GM12878 (cell line): ENCODE data around the gene NECAB3. TPM values are rescaled to one million over a fixed set of nuclear protein-coding genes. Genes with fewer than 3 reads are reported as not detected.

Experiments used
- ATAC-seq: fragments of 200-7000 bp; cut with Tn5 transposase; 3 replicates; pipeline ENCODE4 v1.9.1; 2020; ENCODE audit warnings: mild to moderate bottlenecking, moderate library complexity
- BruUV-seq: library from RNA; stranded (reverse); fragments of 400-500 nt; replicated peaks from 2 replicates; lab custom pipeline; 2021; lab: Mats Ljungman, UMichigan
- CTCF ChIA-PET: fragments of 300-600 bp; sonication (Branson Sonifier 250); formaldehyde crosslinking; extraction: SDS; loops from one replicate; lab custom pipeline; 2021; ENCODE audit warnings: inconsistent platforms; lab: Yijun Ruan, JAX
- POLR2A ChIA-PET: fragments of 350-600 bp; formaldehyde crosslinking; extraction: SDS; loops from one replicate; lab custom pipeline; 2021; ENCODE audit warnings: inconsistent platforms; lab: Charles Lee
- RAD21 ChIA-PET: fragments of 300-600 bp; sonication (Branson Sonifier 250); formaldehyde crosslinking; loops from one replicate; lab custom pipeline; 2023; ENCODE audit warnings: antibody characterized with exemption; ENCODE audit not compliant: unreplicated experiment; lab: Charles Lee
- SMC1A ChIA-PET: fragments of 300-600 bp; sonication (Branson Sonifier 250); formaldehyde crosslinking; loops from one replicate; lab custom pipeline; 2023; ENCODE audit not compliant: unreplicated experiment, uncharacterized antibody; lab: Charles Lee
- DNase-seq: peaks from one replicate; pipeline ENCODE4 v3.0.0-alpha.2; 2011; ENCODE audit warnings: low read depth, low spot score
- FAIRE-seq: peaks from 3 replicates; lab custom pipeline; 2011; peaks lifted over from hg19 to GRCh38; lab: Jason Lieb, UNC
- H2AFZ ChIP-seq: 2 replicates; pipeline ENCODE4 v1.6.0; 2011; ENCODE audit warnings: low read depth, low read length, control low read depth; ENCODE audit not compliant: control insufficient read depth
- H3K27ac ChIP-seq: 2 replicates; pipeline ENCODE4 v1.5.1; 2011; ENCODE audit warnings: control low read depth; ENCODE audit not compliant: control insufficient read depth, insufficient read depth
- H3K27me3 ChIP-seq, 2 experiments: replicated peaks in 1 of 2; 2 replicates each; pipeline versions ENCODE4 v1.6.0 to v1.6.1; 2011; ENCODE audit warnings: low read length in 1 of 2; ENCODE audit not compliant: control insufficient read depth in 2 of 2, insufficient read depth in 2 of 2
- H3K36me3 ChIP-seq, 2 experiments: 2 replicates each; pipeline ENCODE4 v1.5.1; 2011; ENCODE audit warnings: low read length in 1 of 2; ENCODE audit not compliant: control insufficient read depth in 2 of 2, insufficient read depth in 2 of 2
- H3K4me1 ChIP-seq: 2 replicates; pipeline ENCODE4 v1.6.1; 2011; ENCODE audit warnings: mild to moderate bottlenecking, low read length, moderate library complexity, mixed read lengths; ENCODE audit not compliant: control insufficient read depth, insufficient read depth
- H3K4me2 ChIP-seq: 2 replicates; pipeline ENCODE4 v1.6.0; 2011; ENCODE audit warnings: control low read depth; ENCODE audit not compliant: control insufficient read depth, insufficient read depth
- H3K4me3 ChIP-seq: fragments of 200-600 bp; sonication (generic); 2 replicates; pipeline ENCODE4 v1.5.1; 2016
- H3K79me2 ChIP-seq: 2 replicates; pipeline ENCODE4 v1.6.0; 2011; ENCODE audit warnings: low read length; ENCODE audit not compliant: control insufficient read depth, insufficient read depth
- H3K9ac ChIP-seq: 2 replicates; pipeline ENCODE4 v1.8.0; 2011; ENCODE audit warnings: low read length, control low read depth, mixed read lengths; ENCODE audit not compliant: control insufficient read depth, insufficient read depth
- H3K9me3 ChIP-seq: replicated peaks from 3 replicates; pipeline ENCODE4 v1.5.1; 2011; ENCODE audit warnings: mild to moderate bottlenecking, low read length; ENCODE audit not compliant: control insufficient read depth, insufficient read depth
- H4K20me1 ChIP-seq: 2 replicates; pipeline ENCODE4 v1.6.0; 2011; ENCODE audit not compliant: control insufficient read depth, insufficient read depth
- IRF4 ChIP-seq: IDR thresholded peaks from 2 replicates; pipeline ENCODE4 v1.6.1; 2011; ENCODE audit warnings: low read depth, low read length
- NRF1 ChIP-seq: conservative IDR thresholded peaks from 2 replicates; pipeline ENCODE4 v1.6.1; 2011; ENCODE audit warnings: mild to moderate bottlenecking, low read depth, low read length, improper control_type of control experiment
- RAD21 ChIP-seq: IDR thresholded peaks from 2 replicates; pipeline ENCODE4 v1.6.1; 2011; ENCODE audit warnings: mild to moderate bottlenecking, low read depth, low read length, moderate library complexity; ENCODE audit not compliant: insufficient read depth
- SMARCA5 ChIP-seq: fragments of 450-650 bp; IDR thresholded peaks from 2 replicates; pipeline ENCODE4 v1.6.1; 2017; ENCODE audit warnings: mild to moderate bottlenecking
- SMC3 ChIP-seq: IDR thresholded peaks from 2 replicates; pipeline ENCODE4 v1.6.1; 2011; ENCODE audit warnings: low read length, improper control_type of control experiment, borderline replicate concordance
- YY1 ChIP-seq: IDR thresholded peaks from 2 replicates; pipeline ENCODE4 v1.6.1; 2011; ENCODE audit warnings: low read depth, mild to moderate bottlenecking, low read length
- WGBS: methylation state at CpG from one replicate; pipeline ENCODE4 v1.1.6; 2016; ENCODE audit warnings: low lambda C conversion rate; ENCODE audit not compliant: insufficient replicate concordance, insufficient coverage; ENCODE audit errors: missing lambda C conversion rate; 5-methylcytosine and 5-hydroxymethylcytosine counted together
- in situ Hi-C: fragments of 300-500 bp; cut with MboI; formaldehyde crosslinking; loops from 9 replicates; pipeline ENCODE4 v1.14.3; 2018; ENCODE audit warnings: mixed read lengths
- intact Hi-C: fragments of 100-400 bp; cut with micrococcal nuclease; formaldehyde crosslinking; loops from one replicate; pipeline ENCODE4 v1.14.2; 2022; ENCODE audit not compliant: unreplicated experiment
- polyA plus RNA-seq, 11 experiments: library from polyadenylated mRNA; depleted of rRNA in 4 of 11; unstranded in 6 of 11; stranded (reverse) in 5 of 11; fragments of >200 nt; fragmentation: Nextera tagmentation in 4 of 11; fragmentation: Illumina TruSeq in 1 of 11; extraction: Ambion mirVana in 4 of 11; extraction: Trizol in 1 of 11; gene quantifications; 1 replicate in 1 of 11; 2 replicates in 10 of 11; pipeline versions ENCODE4 v1.2.1 to v1.2.3, GENCODE V29; 2011 to 2016; ENCODE audit warnings: inconsistent platforms in 2 of 11, missing spikeins in 2 of 11, low read depth in 1 of 11
- total RNA-seq, 4 experiments: library from RNA; depleted of rRNA in 3 of 4; stranded (reverse); fragments of >200 nt in 3 of 4; fragmentation: Illumina TruSeq in 1 of 4; extraction: Trizol in 1 of 4; gene quantifications; 2 replicates each; pipeline versions ENCODE4 v1.2.1 to v1.2.3, GENCODE V29; 2013 to 2021
- TF ChIP-seq, protein P1 (sequence below), 3 experiments: IDR thresholded peaks in 2 of 3; conservative IDR thresholded peaks in 1 of 3; 2 replicates each; pipeline ENCODE4 v1.5.1; 2011; ENCODE audit warnings: low read depth in 3 of 3, low read length in 3 of 3, mild to moderate bottlenecking in 3 of 3, control low read depth in 2 of 3, moderate library complexity in 2 of 3, inconsistent platforms in 1 of 3, mixed read lengths in 1 of 3; ENCODE audit not compliant: control insufficient read depth in 2 of 3, insufficient read depth in 1 of 3; ENCODE audit errors: extremely low read depth in 1 of 3
- TF ChIP-seq, protein P2 (sequence below): fragments of 450-650 bp; IDR thresholded peaks from 2 replicates; pipeline ENCODE4 v1.6.1; 2017; ENCODE audit warnings: mild to moderate bottlenecking, low read depth, inconsistent platforms; ENCODE audit not compliant: poor library complexity, severe bottlenecking

Gene NECAB3
- total and polyA plus RNA-seq, 10 of the 15 experiments (the other 5 are each of a cell fraction or from before 2014, with no cell fraction given), result 0.21 to 17.0 (median 7.2) TPM

DNA sequence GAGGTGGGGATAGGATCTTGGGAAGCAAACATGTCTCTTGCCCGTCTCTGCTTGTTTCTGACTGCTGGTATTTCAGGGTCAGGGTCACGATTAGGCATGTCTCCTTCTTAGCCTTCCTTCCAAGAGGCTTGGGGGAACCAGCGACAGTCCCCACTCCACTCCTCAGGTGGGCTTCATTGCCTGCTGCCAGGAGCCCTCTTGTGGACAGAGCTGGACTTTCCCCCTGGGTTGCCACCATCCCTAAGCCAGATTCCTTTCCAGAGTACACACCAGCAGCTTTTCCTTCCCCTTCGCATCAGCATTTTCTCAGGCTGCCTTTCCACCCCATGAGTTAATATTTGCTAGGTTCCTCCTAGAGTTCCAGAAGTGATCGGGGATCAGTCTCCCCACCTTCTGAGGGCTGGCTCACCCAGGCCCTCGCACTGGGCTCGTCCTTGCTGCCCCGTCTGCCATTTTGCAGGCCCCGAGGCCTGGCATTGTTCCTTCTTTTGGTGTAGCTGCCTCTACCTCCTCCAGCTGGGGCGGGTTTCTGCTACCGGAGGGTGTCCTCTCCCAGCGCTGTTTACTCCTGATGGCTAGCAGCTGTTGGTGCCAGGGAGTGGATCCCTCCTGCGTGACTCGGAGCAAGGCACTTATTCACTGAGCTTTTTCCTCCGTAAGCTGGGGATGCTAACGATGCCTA, 20.9 kb downstream of the NECAB3 start:
- peak; percentile 82 for ATAC-seq
- Histone ChIP-seq H3K79me2 (no peaks in the 10 kb centered on the region), H3K27me3 (peaks cover 0 to 2% of the 10 kb centered on the region in 2 experiments; a peak in 2 of 4 replicates), H3K9me3 (no peaks in the 10 kb centered on the region), H2AFZ (no peak overlapping the region; the same call in 1 of the 2 replicates), H3K4me2 (peak overlapping the region; percentile 15), H3K4me3 (no peak overlapping the region), H3K9ac (no peak overlapping the region; the same call in 1 of the 2 replicates), H3K27ac (0 out of 2 replicates have a peak overlapping the region, but pooled peaks have one; percentile 11), H4K20me1 (no peaks in the 10 kb centered on the region), H3K36me3 (no peaks in the 10 kb centered on the region), H3K4me1 (peaks cover 23% of the 10 kb centered on the region)
- RAD21 ChIA-PET, result interaction anchor here (0.6 to 3.6 kb wide), 8 partner anchors 10 to 200 kb away, joined by 3 to 13 read pairs (median 4); partner anchors contain the start of genes ACTL10 and CBFA2T2
- TF ChIP-seq SMARCA5 (0 out of 2 replicates have a peak, but pooled peaks have one; percentile 48), SMC3 (peak; percentile 91), RAD21 (peak; percentile 93), YY1 (peak; percentile 52; the same call in 1 of the 2 replicates), IRF4 (0 out of 2 replicates have a peak, but pooled peaks have one; percentile 21), NRF1 (no peak)
- TF ChIP-seq, protein P1, sequence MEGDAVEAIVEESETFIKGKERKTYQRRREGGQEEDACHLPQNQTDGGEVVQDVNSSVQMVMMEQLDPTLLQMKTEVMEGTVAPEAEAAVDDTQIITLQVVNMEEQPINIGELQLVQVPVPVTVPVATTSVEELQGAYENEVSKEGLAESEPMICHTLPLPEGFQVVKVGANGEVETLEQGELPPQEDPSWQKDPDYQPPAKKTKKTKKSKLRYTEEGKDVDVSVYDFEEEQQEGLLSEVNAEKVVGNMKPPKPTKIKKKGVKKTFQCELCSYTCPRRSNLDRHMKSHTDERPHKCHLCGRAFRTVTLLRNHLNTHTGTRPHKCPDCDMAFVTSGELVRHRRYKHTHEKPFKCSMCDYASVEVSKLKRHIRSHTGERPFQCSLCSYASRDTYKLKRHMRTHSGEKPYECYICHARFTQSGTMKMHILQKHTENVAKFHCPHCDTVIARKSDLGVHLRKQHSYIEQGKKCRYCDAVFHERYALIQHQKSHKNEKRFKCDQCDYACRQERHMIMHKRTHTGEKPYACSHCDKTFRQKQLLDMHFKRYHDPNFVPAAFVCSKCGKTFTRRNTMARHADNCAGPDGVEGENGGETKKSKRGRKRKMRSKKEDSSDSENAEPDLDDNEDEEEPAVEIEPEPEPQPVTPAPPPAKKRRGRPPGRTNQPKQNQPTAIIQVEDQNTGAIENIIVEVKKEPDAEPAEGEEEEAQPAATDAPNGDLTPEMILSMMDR (IDR thresholded peaks at IDR 0.05 in 2 of 3, conservative IDR thresholded peaks at IDR 0.05 in 1 of 3; ENCODE audit: control insufficient read depth in 2 of 3, extremely low read depth in 1 of 3, insufficient read depth in 1 of 3, low read depth in 3 of 3, low read length in 3 of 3), result peak; percentile 82 to 88 (median 87)
- TF ChIP-seq, protein P2, sequence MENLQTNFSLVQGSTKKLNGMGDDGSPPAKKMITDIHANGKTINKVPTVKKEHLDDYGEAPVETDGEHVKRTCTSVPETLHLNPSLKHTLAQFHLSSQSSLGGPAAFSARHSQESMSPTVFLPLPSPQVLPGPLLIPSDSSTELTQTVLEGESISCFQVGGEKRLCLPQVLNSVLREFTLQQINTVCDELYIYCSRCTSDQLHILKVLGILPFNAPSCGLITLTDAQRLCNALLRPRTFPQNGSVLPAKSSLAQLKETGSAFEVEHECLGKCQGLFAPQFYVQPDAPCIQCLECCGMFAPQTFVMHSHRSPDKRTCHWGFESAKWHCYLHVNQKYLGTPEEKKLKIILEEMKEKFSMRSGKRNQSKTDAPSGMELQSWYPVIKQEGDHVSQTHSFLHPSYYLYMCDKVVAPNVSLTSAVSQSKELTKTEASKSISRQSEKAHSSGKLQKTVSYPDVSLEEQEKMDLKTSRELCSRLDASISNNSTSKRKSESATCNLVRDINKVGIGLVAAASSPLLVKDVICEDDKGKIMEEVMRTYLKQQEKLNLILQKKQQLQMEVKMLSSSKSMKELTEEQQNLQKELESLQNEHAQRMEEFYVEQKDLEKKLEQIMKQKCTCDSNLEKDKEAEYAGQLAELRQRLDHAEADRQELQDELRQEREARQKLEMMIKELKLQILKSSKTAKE, result no peak
- POLR2A ChIA-PET, result interaction anchor here (0.5 to 1.5 kb wide), 3 partner anchors 10 to 136 kb away, joined by 3 to 4 read pairs (median 3); no protein-coding TSS in a partner anchor
- no TSS peak for BruUV-seq
- CTCF ChIA-PET, result interaction anchor here (0.6 to 5.6 kb wide), 17 partner anchors 10 to 279 kb away, joined by 3 to 41 read pairs (median 3); partner anchors contain the start of gene ACTL10
- SMC1A ChIA-PET, result interaction anchor here (0.6 to 3.2 kb wide), 12 partner anchors 9 to 198 kb away, joined by 3 to 20 read pairs (median 4); partner anchors contain the start of genes ACTL10 and C20orf144
- FAIRE-seq, result peak; percentile 78
- DNase-seq, result no peak
- intact Hi-C loops, result loop anchor here (1.0 to 5.0 kb wide), 3 partner anchors 136 to 198 kb away; no protein-coding TSS in a partner anchor
- 73% methylated on average over 16 of the region's 16 CpGs for WGBS
- in situ Hi-C loops, result loop anchor here (5.0 kb wide), 1 partner anchor 201 kb away; no protein-coding TSS in a partner anchor
